ENCODE measurements around the gene ELL. TPM values are rescaled to one million over a fixed set of nuclear protein-coding genes. Genes with fewer than 3 reads are reported as not detected.

The ELL gene
- polyA plus RNA-seq, 1 donor from 2014 or later, result 7.2 TPM

- TF ChIP-seq REST (IDR thresholded peaks at IDR 0.05; ENCODE audit: borderline replicate concordance), result no peak
- no peak for TF ChIP-seq POLR2AphosphoS5 (IDR thresholded peaks at IDR 0.05)
Measured at GRCh38 chr19:18435842-18436670, 85.8 kb downstream of the ELL start (continued).

DNA sequence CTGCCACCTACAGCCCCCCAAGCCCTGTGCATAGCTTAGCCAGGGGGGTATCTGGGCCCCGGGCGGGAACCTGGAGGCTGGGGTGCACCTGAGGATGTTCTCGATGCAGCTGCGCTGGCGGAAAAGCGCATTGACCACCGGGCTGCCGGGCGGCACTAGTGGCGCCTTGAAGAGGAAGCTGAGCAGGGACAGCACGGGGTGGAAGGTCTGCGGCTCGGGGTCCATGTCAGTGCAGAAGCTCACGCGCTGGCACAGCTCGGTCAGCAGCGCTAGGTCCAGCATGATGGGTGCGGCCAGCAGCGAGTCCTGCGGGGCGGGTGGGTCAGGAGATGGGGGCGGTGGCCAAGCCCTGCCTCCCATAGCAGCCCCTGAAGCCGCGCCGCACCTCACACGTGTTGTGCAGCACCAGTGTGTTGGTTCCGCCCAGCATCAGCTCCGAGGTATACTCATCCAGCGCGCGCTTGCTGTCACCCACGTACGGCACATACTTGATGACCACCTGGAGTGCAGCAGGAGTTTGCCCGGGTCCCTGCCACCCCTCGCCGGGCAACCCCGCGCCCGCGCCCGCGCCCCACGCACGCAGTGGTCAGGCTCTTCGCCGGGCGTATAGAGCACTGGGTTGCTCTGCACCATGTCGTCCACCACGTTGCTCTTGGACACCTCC, 86.6 kb downstream of the ELL start:
- Histone ChIP-seq H2AFZ (ENCODE audit: low read depth, low read length) (no peak overlapping the region), H3K27me3 (ENCODE audit: insufficient read depth, low read depth, low read length) (no peaks in the 10 kb centered on the region), H3K4me2 (ENCODE audit: low read length) (no peak overlapping the region), H3F3A (ENCODE audit: insufficient read depth, low read length, poor library complexity, severe bottlenecking) (peaks cover 3% of the 10 kb centered on the region), H3K36me3 (ENCODE audit: insufficient read depth, low read length) (no peaks in the 10 kb centered on the region), H3K9ac (ENCODE audit: low read length) (no peak overlapping the region), H3K9me2 (ENCODE audit: insufficient read depth, low read length) (no peaks in the 10 kb centered on the region), H3K9me3 (ENCODE audit: low read length) (no peaks in the 10 kb centered on the region), H3K4me3 (ENCODE audit: low read length) (no peak overlapping the region), H3K27ac (ENCODE audit: low read length) (no peak overlapping the region), H4K20me1 (ENCODE audit: insufficient read depth) (no peaks in the 10 kb centered on the region), H3K79me2 (replicated peaks; ENCODE audit: insufficient read depth, low read length) (no peaks in the 10 kb centered on the region)
- TF ChIP-seq EP300 (conservative IDR thresholded peaks at IDR 0.05; ENCODE audit: poor library complexity, severe bottlenecking), result no peak
- TF ChIP-seq TAF1 (IDR thresholded peaks at IDR 0.05; ENCODE audit: low read depth), result no peak
- no peak for TF ChIP-seq EZH2 (IDR thresholded peaks at IDR 0.05; ENCODE audit: borderline replicate concordance, insufficient read depth, low read length, poor library complexity, severe bottlenecking)
- TF ChIP-seq MXI1 (conservative IDR thresholded peaks at IDR 0.05; ENCODE audit: poor library complexity, severe bottlenecking), result no peak
- no peak for TF ChIP-seq REST (IDR thresholded peaks at IDR 0.05; ENCODE audit: borderline replicate concordance)
- no peak for TF ChIP-seq POLR2AphosphoS5 (IDR thresholded peaks at IDR 0.05)
- TF ChIP-seq SMC3 (conservative IDR thresholded peaks at IDR 0.05; ENCODE audit: poor library complexity), result no peak
- no peak for TF ChIP-seq RAD21 (conservative IDR thresholded peaks at IDR 0.05)
- TF ChIP-seq, protein P1, sequence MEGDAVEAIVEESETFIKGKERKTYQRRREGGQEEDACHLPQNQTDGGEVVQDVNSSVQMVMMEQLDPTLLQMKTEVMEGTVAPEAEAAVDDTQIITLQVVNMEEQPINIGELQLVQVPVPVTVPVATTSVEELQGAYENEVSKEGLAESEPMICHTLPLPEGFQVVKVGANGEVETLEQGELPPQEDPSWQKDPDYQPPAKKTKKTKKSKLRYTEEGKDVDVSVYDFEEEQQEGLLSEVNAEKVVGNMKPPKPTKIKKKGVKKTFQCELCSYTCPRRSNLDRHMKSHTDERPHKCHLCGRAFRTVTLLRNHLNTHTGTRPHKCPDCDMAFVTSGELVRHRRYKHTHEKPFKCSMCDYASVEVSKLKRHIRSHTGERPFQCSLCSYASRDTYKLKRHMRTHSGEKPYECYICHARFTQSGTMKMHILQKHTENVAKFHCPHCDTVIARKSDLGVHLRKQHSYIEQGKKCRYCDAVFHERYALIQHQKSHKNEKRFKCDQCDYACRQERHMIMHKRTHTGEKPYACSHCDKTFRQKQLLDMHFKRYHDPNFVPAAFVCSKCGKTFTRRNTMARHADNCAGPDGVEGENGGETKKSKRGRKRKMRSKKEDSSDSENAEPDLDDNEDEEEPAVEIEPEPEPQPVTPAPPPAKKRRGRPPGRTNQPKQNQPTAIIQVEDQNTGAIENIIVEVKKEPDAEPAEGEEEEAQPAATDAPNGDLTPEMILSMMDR (IDR thresholded peaks at IDR 0.05; ENCODE audit: poor library complexity, severe bottlenecking), result no peak
